SK-N-SH treated with all-trans-retinoic acid at 6 μM for 48 hours (cell line): ENCODE data around the gene NUMBL.

Source experiments
- ATAC-seq: fragments of 200-7000 bp; cut with Tn5 transposase; 3 replicates; pipeline ENCODE4 v1.9.1; 2020; ENCODE audit warnings: mild to moderate bottlenecking, moderate library complexity
- ARNTL ChIP-seq: fragments of 450-650 bp; formaldehyde crosslinking; IDR thresholded peaks from 2 replicates; pipeline ENCODE4 v1.5.0; 2020; ENCODE audit warnings: low read depth, mild to moderate bottlenecking, moderate library complexity, borderline replicate concordance
- CREB5 ChIP-seq: fragments of 250-450 bp; sonication (Bioruptor Pico); IDR thresholded peaks from 2 replicates; pipeline ENCODE4 v1.5.1; 2020; ENCODE audit warnings: low read depth, mild to moderate bottlenecking, moderate library complexity
- CSDC2 ChIP-seq: fragments of 250-450 bp; sonication (Bioruptor Pico); IDR thresholded peaks from 2 replicates; pipeline ENCODE4 v1.5.0; 2020; ENCODE audit warnings: mild to moderate bottlenecking, moderate library complexity
- CSRNP3 ChIP-seq: fragments of 250-450 bp; sonication (Bioruptor Pico); IDR thresholded peaks from 2 replicates; pipeline ENCODE4 v1.5.1; 2021; ENCODE audit warnings: mild to moderate bottlenecking, moderate library complexity
- ESRRG ChIP-seq: fragments of 250-450 bp; sonication (Bioruptor Pico); IDR thresholded peaks from 2 replicates; pipeline ENCODE4 v1.6.1; 2021; ENCODE audit warnings: mild to moderate bottlenecking
- GLIS3 ChIP-seq: fragments of 250-450 bp; sonication (Bioruptor Pico); IDR thresholded peaks from 2 replicates; pipeline ENCODE4 v1.5.0; 2020; ENCODE audit warnings: mild to moderate bottlenecking, moderate library complexity
- ISL1 ChIP-seq: fragments of 250-450 bp; sonication (Bioruptor Pico); IDR thresholded peaks from 2 replicates; pipeline ENCODE4 v2.1.2; 2022; ENCODE audit warnings: mild to moderate bottlenecking, moderate library complexity
- PPARA ChIP-seq: fragments of 250-450 bp; sonication (Bioruptor Pico); IDR thresholded peaks from 2 replicates; pipeline ENCODE4 v1.5.0; 2020; ENCODE audit warnings: mild to moderate bottlenecking, borderline replicate concordance
- RARB ChIP-seq: fragments of 250-450 bp; sonication (Bioruptor Pico); IDR thresholded peaks from 2 replicates; pipeline ENCODE4 v1.8.0; 2021; ENCODE audit warnings: mild to moderate bottlenecking, moderate library complexity
- SNAI2 ChIP-seq: fragments of 250-450 bp; sonication (Bioruptor Pico); IDR thresholded peaks from 2 replicates; pipeline ENCODE4 v1.5.0; 2020; ENCODE audit warnings: mild to moderate bottlenecking, moderate library complexity
- TCF4 ChIP-seq: fragments of 250-450 bp; sonication (Bioruptor Pico); IDR thresholded peaks from 2 replicates; pipeline ENCODE4 v1.8.0; 2021; ENCODE audit warnings: mild to moderate bottlenecking, moderate library complexity, borderline replicate concordance
- TOX ChIP-seq: fragments of 250-450 bp; sonication (Bioruptor Pico); IDR thresholded peaks from 2 replicates; pipeline ENCODE4 v1.8.0; 2021; ENCODE audit warnings: mild to moderate bottlenecking, moderate library complexity, borderline replicate concordance
- ZC3H10 ChIP-seq: fragments of 250-450 bp; sonication (Bioruptor Pico); IDR thresholded peaks from 2 replicates; pipeline ENCODE4 v1.5.1; 2021; ENCODE audit warnings: mild to moderate bottlenecking, moderate library complexity
- ZFP3 ChIP-seq: fragments of 250-450 bp; sonication (Bioruptor Pico); IDR thresholded peaks from 2 replicates; pipeline ENCODE4 v1.5.0; 2020; ENCODE audit warnings: mild to moderate bottlenecking, moderate library complexity
- ZFP30 ChIP-seq: fragments of 450-650 bp; formaldehyde crosslinking; IDR thresholded peaks from 2 replicates; pipeline ENCODE4 v1.5.0; 2022; ENCODE audit warnings: mild to moderate bottlenecking, moderate library complexity
- ZNF565 ChIP-seq: fragments of 450-650 bp; formaldehyde crosslinking; conservative IDR thresholded peaks from 2 replicates; pipeline ENCODE4 v1.5.0; 2020; ENCODE audit warnings: low read depth, mild to moderate bottlenecking, moderate library complexity
- ZNF70 ChIP-seq: fragments of 450-650 bp; formaldehyde crosslinking; IDR thresholded peaks from 2 replicates; pipeline ENCODE4 v1.5.0; 2020; ENCODE audit warnings: mild to moderate bottlenecking, moderate library complexity
- ZNF8 ChIP-seq: fragments of 450-650 bp; formaldehyde crosslinking; IDR thresholded peaks from 2 replicates; pipeline ENCODE4 v1.5.0; 2020; ENCODE audit warnings: mild to moderate bottlenecking, moderate library complexity
- TF ChIP-seq, protein P1 (sequence below): fragments of 250-450 bp; sonication (Bioruptor Pico); IDR thresholded peaks from 2 replicates; pipeline ENCODE4 v1.5.0; 2020; ENCODE audit warnings: mild to moderate bottlenecking, moderate library complexity
- TF ChIP-seq, protein P2 (sequence below): fragments of 250-450 bp; sonication (Bioruptor Pico); IDR thresholded peaks from 2 replicates; pipeline ENCODE4 v1.8.0; 2020; ENCODE audit warnings: mild to moderate bottlenecking, moderate library complexity, borderline replicate concordance

The NUMBL gene

DNA sequence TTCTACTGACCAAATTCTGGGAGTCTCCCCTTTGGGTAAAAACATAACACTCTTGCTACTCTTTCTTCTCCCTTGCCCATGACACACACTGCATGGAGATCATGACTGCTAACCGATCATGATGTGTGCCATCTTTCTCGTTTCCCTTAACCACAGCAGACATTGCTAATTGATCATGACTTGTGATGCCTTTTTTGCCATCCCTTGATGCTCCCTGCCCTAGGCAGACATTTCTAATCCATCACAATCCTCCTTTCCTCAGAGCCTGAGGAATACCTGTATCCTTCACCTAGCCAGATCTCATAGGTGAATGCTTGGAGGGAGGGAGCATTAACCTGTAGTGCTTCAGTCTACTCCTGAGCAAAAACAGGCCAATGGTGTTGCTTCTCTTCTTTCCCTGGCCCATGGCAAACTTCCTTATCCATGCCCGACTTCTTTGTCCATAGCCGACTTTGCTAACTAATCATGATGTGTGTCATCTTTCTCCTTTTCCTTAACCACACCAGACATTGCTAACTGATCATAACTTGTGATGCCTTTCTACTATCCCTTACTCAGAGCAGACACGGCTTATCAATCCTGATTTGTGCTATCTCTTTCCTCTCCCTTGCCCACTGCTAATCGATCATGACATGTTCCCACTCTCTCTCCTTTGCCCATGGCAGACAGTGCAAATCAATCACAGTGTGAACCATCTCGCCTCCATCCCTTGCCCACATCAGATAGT lies 17.7 kb downstream of the NUMBL start:
- no peak for TF ChIP-seq SNAI2 (CRISPR knock-in tag)
- TF ChIP-seq GLIS3: no peak
- TF ChIP-seq ZNF8: no peak
- TF ChIP-seq CREB5 (CRISPR knock-in tag): no peak
- no peak for TF ChIP-seq ZFP3 (CRISPR knock-in tag)
- TF ChIP-seq ZNF565 (CRISPR knock-in tag): no peak
- no peak for TF ChIP-seq ZC3H10 (CRISPR knock-in tag)
- no peak for TF ChIP-seq PPARA
- no peak for TF ChIP-seq ZNF70 (CRISPR knock-in tag)
- ATAC-seq: no peak

DNA sequence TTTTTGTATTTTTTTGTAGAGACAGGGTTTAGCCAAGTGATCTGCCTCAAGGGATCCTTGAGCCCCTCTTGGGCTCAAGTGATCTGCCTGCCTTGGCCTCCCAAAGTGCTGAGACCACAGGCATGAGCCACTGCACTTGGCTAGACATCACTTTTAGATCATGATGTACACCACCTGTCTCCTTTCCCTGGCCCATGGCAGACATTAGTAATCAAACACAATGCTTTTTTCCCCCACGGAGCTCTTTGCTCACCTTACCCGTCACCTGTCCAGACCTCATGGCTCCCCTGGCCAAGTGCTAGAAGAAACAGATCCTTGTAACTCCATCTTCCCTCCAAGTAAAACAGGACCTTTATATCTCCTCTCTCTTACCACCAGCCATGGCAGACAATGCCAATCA lies 18.4 kb downstream of the NUMBL start:
- no peak for ATAC-seq
- TF ChIP-seq, protein P1, sequence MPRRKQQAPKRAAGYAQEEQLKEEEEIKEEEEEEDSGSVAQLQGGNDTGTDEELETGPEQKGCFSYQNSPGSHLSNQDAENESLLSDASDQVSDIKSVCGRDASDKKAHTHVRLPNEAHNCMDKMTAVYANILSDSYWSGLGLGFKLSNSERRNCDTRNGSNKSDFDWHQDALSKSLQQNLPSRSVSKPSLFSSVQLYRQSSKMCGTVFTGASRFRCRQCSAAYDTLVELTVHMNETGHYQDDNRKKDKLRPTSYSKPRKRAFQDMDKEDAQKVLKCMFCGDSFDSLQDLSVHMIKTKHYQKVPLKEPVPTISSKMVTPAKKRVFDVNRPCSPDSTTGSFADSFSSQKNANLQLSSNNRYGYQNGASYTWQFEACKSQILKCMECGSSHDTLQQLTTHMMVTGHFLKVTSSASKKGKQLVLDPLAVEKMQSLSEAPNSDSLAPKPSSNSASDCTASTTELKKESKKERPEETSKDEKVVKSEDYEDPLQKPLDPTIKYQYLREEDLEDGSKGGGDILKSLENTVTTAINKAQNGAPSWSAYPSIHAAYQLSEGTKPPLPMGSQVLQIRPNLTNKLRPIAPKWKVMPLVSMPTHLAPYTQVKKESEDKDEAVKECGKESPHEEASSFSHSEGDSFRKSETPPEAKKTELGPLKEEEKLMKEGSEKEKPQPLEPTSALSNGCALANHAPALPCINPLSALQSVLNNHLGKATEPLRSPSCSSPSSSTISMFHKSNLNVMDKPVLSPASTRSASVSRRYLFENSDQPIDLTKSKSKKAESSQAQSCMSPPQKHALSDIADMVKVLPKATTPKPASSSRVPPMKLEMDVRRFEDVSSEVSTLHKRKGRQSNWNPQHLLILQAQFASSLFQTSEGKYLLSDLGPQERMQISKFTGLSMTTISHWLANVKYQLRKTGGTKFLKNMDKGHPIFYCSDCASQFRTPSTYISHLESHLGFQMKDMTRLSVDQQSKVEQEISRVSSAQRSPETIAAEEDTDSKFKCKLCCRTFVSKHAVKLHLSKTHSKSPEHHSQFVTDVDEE (CRISPR knock-in tag): no peak
- TF ChIP-seq ZNF8: no peak
- TF ChIP-seq, protein P2, sequence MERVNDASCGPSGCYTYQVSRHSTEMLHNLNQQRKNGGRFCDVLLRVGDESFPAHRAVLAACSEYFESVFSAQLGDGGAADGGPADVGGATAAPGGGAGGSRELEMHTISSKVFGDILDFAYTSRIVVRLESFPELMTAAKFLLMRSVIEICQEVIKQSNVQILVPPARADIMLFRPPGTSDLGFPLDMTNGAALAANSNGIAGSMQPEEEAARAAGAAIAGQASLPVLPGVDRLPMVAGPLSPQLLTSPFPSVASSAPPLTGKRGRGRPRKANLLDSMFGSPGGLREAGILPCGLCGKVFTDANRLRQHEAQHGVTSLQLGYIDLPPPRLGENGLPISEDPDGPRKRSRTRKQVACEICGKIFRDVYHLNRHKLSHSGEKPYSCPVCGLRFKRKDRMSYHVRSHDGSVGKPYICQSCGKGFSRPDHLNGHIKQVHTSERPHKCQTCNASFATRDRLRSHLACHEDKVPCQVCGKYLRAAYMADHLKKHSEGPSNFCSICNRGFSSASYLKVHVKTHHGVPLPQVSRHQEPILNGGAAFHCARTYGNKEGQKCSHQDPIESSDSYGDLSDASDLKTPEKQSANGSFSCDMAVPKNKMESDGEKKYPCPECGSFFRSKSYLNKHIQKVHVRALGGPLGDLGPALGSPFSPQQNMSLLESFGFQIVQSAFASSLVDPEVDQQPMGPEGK: no peak
- no peak for TF ChIP-seq ARNTL (CRISPR knock-in tag)
- no peak for TF ChIP-seq ZFP3 (CRISPR knock-in tag)
- no peak for TF ChIP-seq ISL1 (CRISPR knock-in tag)
- TF ChIP-seq GLIS3: no peak
- TF ChIP-seq RARB (CRISPR knock-in tag): no peak
- no peak for TF ChIP-seq ESRRG (CRISPR knock-in tag)
- TF ChIP-seq CSDC2 (CRISPR knock-in tag): no peak
- no peak for TF ChIP-seq ZC3H10 (CRISPR knock-in tag)
- no peak for TF ChIP-seq PPARA
- TF ChIP-seq TOX: no peak
- no peak for TF ChIP-seq CSRNP3
- no peak for TF ChIP-seq ZFP30 (CRISPR knock-in tag)
- no peak for TF ChIP-seq TCF4 (CRISPR knock-in tag)
- TF ChIP-seq SNAI2 (CRISPR knock-in tag): no peak
- TF ChIP-seq CREB5 (CRISPR knock-in tag): no peak

DNA sequence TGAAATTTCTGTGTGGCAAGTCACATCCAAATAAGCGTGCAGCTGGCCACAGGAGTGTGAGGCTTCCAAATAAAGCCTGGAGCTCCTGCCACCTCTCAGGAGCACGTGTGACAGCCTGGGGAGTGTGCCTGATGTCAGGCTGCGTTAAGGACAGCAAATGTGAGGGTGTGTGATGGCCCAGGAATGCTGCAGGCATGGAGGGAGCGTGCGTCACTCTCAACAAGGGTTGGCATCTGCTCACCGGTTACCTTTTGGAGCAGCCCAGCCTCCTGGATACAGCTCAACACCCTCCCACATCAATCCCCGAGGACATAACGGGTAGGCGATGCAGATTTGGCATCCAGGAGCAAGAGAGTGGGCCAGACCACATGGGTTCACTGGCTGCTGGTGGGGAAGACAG lies 19.0 kb downstream of the NUMBL start:
- TF ChIP-seq ZFP30 (CRISPR knock-in tag) (no peak), CREB5 (CRISPR knock-in tag) (no peak)
- TF ChIP-seq, protein P1 (CRISPR knock-in tag): no peak
- ATAC-seq: no peak
